Type B pancreatic cell (in vitro differentiated cells): ENCODE data around the gene KCP. TPM values are rescaled to one million over a fixed set of nuclear protein-coding genes. Genes with fewer than 3 reads are reported as not detected.
A peak's percentile ranks its signal among the peaks of the same experiment; 100 is the strongest.
"Not testable (repeated sequence)": the region's sequence is repeated elsewhere in the genome, so short reads cannot be mapped to it uniquely, and the experiment has no call there.

Experiments used
- DNase-seq: peaks from one replicate; pipeline ENCODE4 v3.0.0; 2021; ENCODE audit warnings: mixed read lengths; ENCODE audit not compliant: unreplicated experiment; ENCODE audit errors: extremely low spot score
- H3K27ac Mint-ChIP-seq: 2 replicates; pipeline ENCODE4 v1.8.0; 2021; ENCODE audit warnings: mild to moderate bottlenecking, mixed read lengths
- H3K27me3 Mint-ChIP-seq: 2 replicates; pipeline ENCODE4 v1.8.0; 2021; ENCODE audit warnings: mixed read lengths
- H3K36me3 Mint-ChIP-seq: 2 replicates; pipeline ENCODE4 v1.8.0; 2021; ENCODE audit warnings: mixed read lengths
- H3K4me1 Mint-ChIP-seq: one replicate; pipeline ENCODE4 v1.8.0; 2021; ENCODE audit warnings: mixed read lengths; ENCODE audit not compliant: unreplicated experiment
- H3K4me3 Mint-ChIP-seq: 2 replicates; pipeline ENCODE4 v1.8.0; 2021; ENCODE audit warnings: mild to moderate bottlenecking, mixed read lengths
- H3K9me3 Mint-ChIP-seq: 2 replicates; pipeline ENCODE4 v1.8.0; 2021; ENCODE audit warnings: mixed read lengths
- total RNA-seq: library from RNA; stranded (reverse); gene quantifications from 2 replicates; pipeline ENCODE4 v1.2.1, GENCODE V29; 2021; ENCODE audit warnings: low replicate concordance
- TF ChIP-seq, protein P1 (sequence below): fragments of 200-600 bp; sonication (generic); conservative IDR thresholded peaks from 2 replicates; pipeline ENCODE4 v1.5.0; 2021; ENCODE audit warnings: antibody characterized with exemption, mild to moderate bottlenecking

The KCP gene
- total RNA-seq, 1 donor from 2014 or later, result 4.2 TPM

GRCh38 chr7:128915841-128916642 is 5.5 kb upstream of the KCP start:
- Mint-ChIP-seq H3K27me3 (peaks cover 74% of the 10 kb centered on the region), H3K27ac (no peak overlapping the region), H3K36me3 (no peaks in the 10 kb centered on the region), H3K9me3 (no peaks in the 10 kb centered on the region), H3K4me1 (peaks cover 26% of the 10 kb centered on the region), H3K4me3 (no peak overlapping the region)
- TF ChIP-seq, protein P1, sequence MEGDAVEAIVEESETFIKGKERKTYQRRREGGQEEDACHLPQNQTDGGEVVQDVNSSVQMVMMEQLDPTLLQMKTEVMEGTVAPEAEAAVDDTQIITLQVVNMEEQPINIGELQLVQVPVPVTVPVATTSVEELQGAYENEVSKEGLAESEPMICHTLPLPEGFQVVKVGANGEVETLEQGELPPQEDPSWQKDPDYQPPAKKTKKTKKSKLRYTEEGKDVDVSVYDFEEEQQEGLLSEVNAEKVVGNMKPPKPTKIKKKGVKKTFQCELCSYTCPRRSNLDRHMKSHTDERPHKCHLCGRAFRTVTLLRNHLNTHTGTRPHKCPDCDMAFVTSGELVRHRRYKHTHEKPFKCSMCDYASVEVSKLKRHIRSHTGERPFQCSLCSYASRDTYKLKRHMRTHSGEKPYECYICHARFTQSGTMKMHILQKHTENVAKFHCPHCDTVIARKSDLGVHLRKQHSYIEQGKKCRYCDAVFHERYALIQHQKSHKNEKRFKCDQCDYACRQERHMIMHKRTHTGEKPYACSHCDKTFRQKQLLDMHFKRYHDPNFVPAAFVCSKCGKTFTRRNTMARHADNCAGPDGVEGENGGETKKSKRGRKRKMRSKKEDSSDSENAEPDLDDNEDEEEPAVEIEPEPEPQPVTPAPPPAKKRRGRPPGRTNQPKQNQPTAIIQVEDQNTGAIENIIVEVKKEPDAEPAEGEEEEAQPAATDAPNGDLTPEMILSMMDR, result no peak
- peak; percentile 69 for DNase-seq

DNA sequence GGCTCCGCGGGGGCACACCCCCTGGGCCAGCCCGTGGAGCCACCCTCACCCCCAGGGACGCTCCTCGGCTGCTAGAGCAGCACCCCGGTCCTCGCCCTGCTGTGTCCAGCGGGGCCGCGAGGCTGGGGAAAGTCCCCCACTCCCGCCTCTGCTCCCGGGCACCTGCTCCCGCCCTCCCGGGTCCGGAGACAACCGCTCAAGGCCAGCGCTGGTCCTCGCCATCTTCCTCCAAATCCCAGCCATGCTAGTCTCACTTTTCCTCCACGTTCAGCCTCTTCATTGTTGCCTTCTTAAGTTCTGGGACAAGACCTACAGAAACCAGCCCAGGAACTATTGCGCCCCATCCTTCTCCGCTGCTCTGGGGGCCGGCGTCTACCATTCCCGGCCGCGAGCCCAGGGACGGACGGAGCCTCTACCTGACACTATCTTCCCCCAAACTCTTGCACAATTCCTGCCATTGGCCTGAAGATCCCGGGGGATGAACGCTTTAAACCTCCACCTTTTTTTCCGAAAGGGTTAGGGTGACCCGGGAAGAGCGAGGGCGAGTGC is 4.8 kb upstream of the KCP start:
- no peaks in the 10 kb centered on the region for H3K9me3 Mint-ChIP-seq
- H3K36me3 Mint-ChIP-seq, result no peaks in the 10 kb centered on the region
- TF ChIP-seq, protein P1, result no peak
- peak overlapping the region; percentile 65 for H3K4me3 Mint-ChIP-seq
- peaks cover 71% of the 10 kb centered on the region for H3K27me3 Mint-ChIP-seq
- no peak overlapping the region for H3K27ac Mint-ChIP-seq
- peaks cover 22% of the 10 kb centered on the region for H3K4me1 Mint-ChIP-seq
- DNase-seq, result no peak

- Mint-ChIP-seq H3K4me3 (no peak overlapping the region), H3K27ac (no peak overlapping the region), H3K36me3 (no peaks in the 10 kb centered on the region), H3K27me3 (peaks cover 69% of the 10 kb centered on the region), H3K9me3 (no peaks in the 10 kb centered on the region), H3K4me1 (peaks cover 25% of the 10 kb centered on the region)
- no peak for DNase-seq
- TF ChIP-seq, protein P1, result no peak
Measured at GRCh38 chr7:128914566-128915151, 4.2 kb upstream of the KCP start.

DNA sequence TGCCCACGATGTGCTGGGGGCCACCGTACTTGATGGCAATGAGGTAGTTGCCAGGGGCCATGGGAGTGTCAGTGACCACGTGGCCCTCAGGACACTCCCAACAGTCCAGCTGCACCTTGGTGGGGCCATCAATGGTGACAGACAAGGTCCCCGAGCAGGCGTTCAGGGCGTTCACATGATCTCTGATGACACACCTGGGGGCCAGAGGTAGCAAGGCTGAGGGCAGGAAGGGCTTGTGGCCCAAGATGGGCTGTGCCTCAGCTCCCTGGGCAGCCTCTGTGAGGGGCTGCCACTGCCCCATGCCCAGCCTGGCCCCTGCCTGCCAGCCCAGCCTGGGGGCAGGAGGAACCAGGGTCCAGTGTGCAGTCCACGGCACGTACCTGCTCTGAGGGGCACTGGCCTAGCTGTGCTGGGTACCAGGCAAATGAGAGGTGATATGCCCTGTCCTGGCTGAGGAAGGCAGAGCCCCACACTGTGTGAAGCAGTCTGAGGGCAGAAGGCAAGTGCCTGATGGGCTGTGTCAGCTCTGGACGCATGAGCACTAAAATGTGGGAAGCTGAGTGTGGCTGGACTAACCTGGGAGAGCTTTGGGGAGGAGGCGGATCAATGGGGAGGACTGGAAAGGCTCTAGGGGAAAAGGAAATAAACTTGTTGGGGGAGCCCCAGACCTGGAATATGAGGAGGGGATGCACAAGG is 3.5 kb upstream of the KCP start:
- TF ChIP-seq, protein P1, result no peak
- no peak for DNase-seq
- Mint-ChIP-seq H3K36me3 (no peaks in the 10 kb centered on the region), H3K4me3 (no peak overlapping the region), H3K9me3 (no peaks in the 10 kb centered on the region), H3K4me1 (peaks cover 32% of the 10 kb centered on the region), H3K27me3 (peaks cover 69% of the 10 kb centered on the region), H3K27ac (peak overlapping the region; percentile 37)

DNA sequence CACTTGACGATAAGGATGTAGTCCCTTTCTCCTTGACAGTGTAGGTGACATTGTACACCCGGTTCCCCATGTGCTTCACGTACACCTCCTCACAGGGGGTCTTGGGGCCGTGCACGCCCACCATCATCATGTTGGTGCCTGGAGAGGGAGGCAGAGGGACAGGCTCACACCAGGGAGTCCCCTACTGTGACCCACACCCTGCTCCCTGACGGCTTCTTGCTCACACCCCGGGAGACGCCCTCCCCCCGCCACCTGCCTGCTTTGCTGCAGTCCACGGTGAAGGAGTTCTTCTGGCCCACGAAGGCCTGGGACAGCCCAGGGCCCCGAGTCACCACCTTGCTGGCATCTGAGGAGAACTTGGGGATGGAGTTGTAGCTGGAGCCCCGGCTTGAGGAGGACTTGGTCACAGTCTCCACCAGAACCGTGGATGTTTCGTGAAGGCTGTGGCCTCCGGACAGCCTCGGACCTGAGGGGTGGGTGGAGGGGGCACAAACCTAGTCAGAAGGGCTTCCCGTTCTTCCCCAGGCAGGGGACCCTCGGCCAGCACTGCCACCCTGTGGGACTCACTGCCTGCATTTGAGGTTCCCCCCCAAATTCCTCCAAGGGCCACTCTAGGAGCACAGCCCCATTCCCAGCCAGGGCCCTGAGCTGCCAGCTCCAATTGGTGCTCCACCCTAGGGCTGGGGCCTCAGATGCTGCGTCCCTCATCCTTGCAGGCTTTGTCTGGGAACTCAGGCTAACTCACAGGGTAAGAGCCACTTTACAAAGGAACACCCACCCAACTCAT is 2.4 kb upstream of the KCP start:
- peaks cover 33% of the 10 kb centered on the region for H3K4me1 Mint-ChIP-seq
- peaks cover 65% of the 10 kb centered on the region for H3K27me3 Mint-ChIP-seq
- H3K9me3 Mint-ChIP-seq, H3K27ac Mint-ChIP-seq, H3K36me3 Mint-ChIP-seq, H3K4me3 Mint-ChIP-seq, DNase-seq: not testable (repeated sequence)
